ENCODE data around the gene DNAAF5.
"Not testable (repeated sequence)": the region's sequence is repeated elsewhere in the genome, so short reads cannot be mapped to it uniquely, and the experiment has no call there.

DNAAF5 gene

DNA sequence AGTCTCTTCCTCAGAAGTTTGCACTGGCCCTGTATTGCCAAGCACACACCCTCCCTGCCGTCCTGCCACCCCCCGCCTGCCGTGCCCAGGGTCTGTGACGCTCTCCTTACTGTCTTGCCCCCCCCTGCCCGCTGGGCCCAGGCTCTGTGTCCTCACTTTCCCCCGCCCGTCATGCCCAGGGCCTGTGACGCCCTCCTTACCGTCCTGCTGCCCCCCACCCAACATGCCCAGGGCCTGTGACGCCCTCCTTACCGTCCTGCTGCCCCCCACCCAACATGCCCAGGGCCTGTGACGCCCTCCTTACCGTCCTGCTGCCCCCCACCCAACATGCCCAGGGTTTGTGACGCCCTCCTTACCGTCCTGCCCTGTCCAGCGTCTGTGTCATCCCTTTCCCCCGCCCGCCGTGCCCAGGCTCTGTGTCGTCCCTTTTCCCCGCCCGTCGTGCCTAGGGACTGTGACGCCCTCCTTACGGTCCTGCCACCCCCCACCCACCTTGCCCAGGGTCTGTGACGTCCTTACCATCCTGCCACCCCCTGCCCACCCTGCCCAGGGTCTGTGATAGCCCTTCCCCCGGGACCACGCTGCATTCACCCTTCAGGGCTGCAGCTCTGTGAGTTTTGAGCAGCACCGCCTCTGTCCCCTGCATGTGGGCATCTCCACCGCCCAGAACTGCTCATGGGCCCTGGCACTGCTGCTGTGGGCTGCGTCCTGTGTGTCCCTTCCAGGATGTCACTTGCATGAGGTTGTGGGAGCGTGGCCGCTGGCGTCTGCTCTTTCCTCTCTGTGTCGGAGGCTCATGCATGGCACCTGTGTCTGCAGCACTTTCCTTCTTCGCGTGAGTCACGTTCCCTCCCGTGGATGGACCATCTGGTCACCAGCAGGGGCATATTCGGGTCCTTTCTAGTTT is 19.9 kb downstream of the DNAAF5 start:
- Histone ChIP-seq H3K4me1 (ENCODE audit: control insufficient read depth, insufficient read depth, low read length) (no peaks in the 10 kb centered on the region), H3K4me3 (ENCODE audit: insufficient read depth, low read depth, low read length) (no peak overlapping the region), H3K9me3 (ENCODE audit: control insufficient read depth, low read length) (no peaks in the 10 kb centered on the region), H3K36me3 (ENCODE audit: control insufficient read depth, insufficient read depth, low read length) (peaks cover 6% of the 10 kb centered on the region), H3K27me3 (ENCODE audit: control insufficient read depth, insufficient read depth, low read length, poor library complexity, severe bottlenecking) (no peaks in the 10 kb centered on the region), H3K27ac (ENCODE audit: insufficient read depth, low read depth, low read length, poor library complexity, severe bottlenecking) (no peak overlapping the region)
- WGBS, 2 experiments = 93 to 94% methylated on average over 40 of the region's 40 CpGs

DNA sequence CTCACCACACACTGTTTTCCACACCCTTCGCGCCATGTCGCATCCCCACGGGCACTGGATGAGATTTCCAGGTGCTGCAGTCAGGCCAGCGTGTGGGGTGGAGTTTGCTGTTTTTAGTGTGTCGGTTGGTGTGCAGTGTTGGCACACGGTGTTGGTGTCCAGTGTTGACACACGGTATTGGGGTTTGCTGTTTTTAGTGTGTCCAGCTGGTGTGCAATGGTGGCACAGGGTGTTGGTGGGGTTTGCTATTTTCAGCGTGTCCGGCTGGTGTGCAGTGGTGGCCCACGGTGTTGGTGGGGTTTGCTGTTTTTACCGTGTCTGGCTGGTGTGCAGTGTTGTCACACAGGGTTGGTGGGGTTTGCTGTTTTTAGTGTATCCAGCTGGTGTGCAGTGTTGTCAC is 20.7 kb downstream of the DNAAF5 start:
- 90 to 92% methylated on average over 12 of the region's 12 CpGs for WGBS, 2 experiments
- no peaks in the 10 kb centered on the region for H3K9me3 ChIP-seq (ENCODE audit: control insufficient read depth, low read length)

DNA sequence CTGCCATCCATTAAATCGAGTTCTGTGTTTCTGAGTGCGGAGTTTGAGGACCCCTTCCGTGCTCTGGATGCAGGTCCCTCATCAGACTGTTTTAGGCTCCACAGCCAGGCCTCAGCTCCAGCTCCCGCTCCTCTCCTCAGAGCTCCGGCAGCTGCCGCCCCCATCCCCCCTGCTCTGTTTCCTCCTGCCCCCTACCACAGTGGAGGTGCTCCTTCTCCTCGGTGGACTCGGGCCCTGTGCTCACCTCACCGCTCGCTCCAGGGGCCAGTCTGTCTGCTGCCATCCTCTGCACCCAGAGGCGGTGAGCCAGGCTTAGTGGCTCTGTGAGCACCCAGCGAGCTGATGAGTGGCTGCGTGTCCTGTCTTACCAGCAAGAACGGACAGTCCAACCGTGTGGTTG is 21.9 kb downstream of the DNAAF5 start:
- WGBS, 2 experiments = 94 to 95% methylated on average over 15 of the region's 15 CpGs
- H3K4me1 ChIP-seq (ENCODE audit: control insufficient read depth, insufficient read depth, low read length) = no peaks in the 10 kb centered on the region
- H3K36me3 ChIP-seq (ENCODE audit: control insufficient read depth, insufficient read depth, low read length) = peaks cover 10% of the 10 kb centered on the region
- H3K9me3 ChIP-seq (ENCODE audit: control insufficient read depth, low read length) = no peaks in the 10 kb centered on the region
- H3K27me3 ChIP-seq (ENCODE audit: control insufficient read depth, insufficient read depth, low read length, poor library complexity, severe bottlenecking) = no peaks in the 10 kb centered on the region
- no peak overlapping the region for H3K27ac ChIP-seq (ENCODE audit: insufficient read depth, low read depth, low read length, poor library complexity, severe bottlenecking)
- no peak overlapping the region for H3K4me3 ChIP-seq (ENCODE audit: insufficient read depth, low read depth, low read length)

More for the DNA sequence above, 20.7 kb downstream of the DNAAF5 start:
- no peaks in the 10 kb centered on the region for H3K4me1 ChIP-seq (ENCODE audit: control insufficient read depth, insufficient read depth, low read length)
- H3K27ac ChIP-seq (ENCODE audit: insufficient read depth, low read depth, low read length, poor library complexity, severe bottlenecking) = no peak overlapping the region
- peaks cover 10% of the 10 kb centered on the region for H3K36me3 ChIP-seq (ENCODE audit: control insufficient read depth, insufficient read depth, low read length)
- no peaks in the 10 kb centered on the region for H3K27me3 ChIP-seq (ENCODE audit: control insufficient read depth, insufficient read depth, low read length, poor library complexity, severe bottlenecking)
- H3K4me3 ChIP-seq (ENCODE audit: insufficient read depth, low read depth, low read length) = no peak overlapping the region

DNA sequence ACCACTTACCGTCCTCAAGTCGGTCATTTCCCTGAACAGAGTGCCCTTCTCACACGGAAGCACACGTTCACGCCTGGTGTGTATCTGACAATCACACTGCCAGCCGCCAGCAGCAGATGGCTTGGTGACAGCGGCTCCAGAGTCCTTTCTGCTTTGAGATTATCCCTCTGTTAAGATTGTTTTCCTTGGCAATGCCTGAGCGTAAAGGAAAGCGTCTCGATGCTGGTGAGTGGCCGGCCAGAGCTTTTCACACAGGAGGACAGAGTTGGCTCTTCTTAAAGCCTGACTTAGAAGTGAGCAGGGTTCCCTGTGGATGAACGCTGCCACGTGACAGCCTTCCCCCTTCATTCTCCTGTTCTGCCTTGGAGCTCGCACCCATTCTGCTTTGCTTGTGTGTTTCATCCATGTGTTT is 22.6 kb downstream of the DNAAF5 start:
- H3K27ac ChIP-seq (ENCODE audit: insufficient read depth, low read depth, low read length, poor library complexity, severe bottlenecking) = no peak overlapping the region
- H3K4me3 ChIP-seq (ENCODE audit: insufficient read depth, low read depth, low read length) = no peak overlapping the region
- H3K27me3 ChIP-seq (ENCODE audit: control insufficient read depth, insufficient read depth, low read length, poor library complexity, severe bottlenecking) = no peaks in the 10 kb centered on the region
- no peaks in the 10 kb centered on the region for H3K9me3 ChIP-seq (ENCODE audit: control insufficient read depth, low read length)
- 94% methylated on average over 14 of the region's 14 CpGs for WGBS, 2 experiments
- no peaks in the 10 kb centered on the region for H3K4me1 ChIP-seq (ENCODE audit: control insufficient read depth, insufficient read depth, low read length)
- peaks cover 10% of the 10 kb centered on the region for H3K36me3 ChIP-seq (ENCODE audit: control insufficient read depth, insufficient read depth, low read length)

DNA sequence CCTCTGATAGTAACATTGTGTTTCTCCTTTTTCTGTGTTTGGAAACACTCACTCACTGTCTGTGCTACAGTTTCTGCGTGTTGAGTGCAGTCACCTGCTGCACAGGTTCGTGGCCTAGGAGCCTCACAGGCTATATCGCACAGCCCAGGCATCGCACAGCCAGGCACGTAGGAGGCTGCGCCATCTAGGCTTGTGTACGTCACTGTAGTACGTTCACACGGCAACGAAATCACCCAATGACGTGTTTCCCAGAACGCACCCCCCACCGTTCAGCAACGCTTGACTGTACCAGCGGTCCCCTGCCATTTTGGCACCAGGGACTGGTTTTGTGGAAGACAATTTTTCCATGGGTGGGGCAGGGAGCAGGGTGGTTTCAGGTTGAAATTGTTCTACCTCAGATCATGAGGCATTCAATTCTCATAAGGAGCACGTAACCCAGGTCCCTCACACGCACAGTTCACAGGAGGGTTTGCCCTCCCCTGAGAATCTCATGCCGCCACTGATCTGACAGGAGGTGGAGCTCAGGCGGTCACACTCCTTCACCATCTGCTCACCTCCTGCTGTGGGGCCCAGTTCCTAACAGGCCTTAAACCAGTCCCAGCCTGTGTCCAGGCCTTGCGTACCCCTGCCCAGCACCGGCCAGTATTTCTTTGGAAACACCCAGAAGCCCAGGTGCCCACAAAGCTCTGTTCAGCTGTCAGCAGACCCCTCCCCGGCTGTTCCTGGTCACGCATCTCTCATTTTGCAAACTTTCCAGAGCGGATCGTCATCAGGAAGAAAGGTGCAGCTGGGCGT is 23.8 kb downstream of the DNAAF5 start:
- no peaks in the 10 kb centered on the region for H3K27me3 ChIP-seq (ENCODE audit: control insufficient read depth, insufficient read depth, low read length, poor library complexity, severe bottlenecking)
- no peaks in the 10 kb centered on the region for H3K4me1 ChIP-seq (ENCODE audit: control insufficient read depth, insufficient read depth, low read length)
- no peak overlapping the region for H3K27ac ChIP-seq (ENCODE audit: insufficient read depth, low read depth, low read length, poor library complexity, severe bottlenecking)
- H3K4me3 ChIP-seq (ENCODE audit: insufficient read depth, low read depth, low read length) = no peak overlapping the region
- peaks cover 12% of the 10 kb centered on the region for H3K36me3 ChIP-seq (ENCODE audit: control insufficient read depth, insufficient read depth, low read length)
- WGBS, 2 experiments = 92 to 95% methylated on average over 26 of the region's 26 CpGs
- H3K9me3 ChIP-seq (ENCODE audit: control insufficient read depth, low read length) = no peaks in the 10 kb centered on the region

DNA sequence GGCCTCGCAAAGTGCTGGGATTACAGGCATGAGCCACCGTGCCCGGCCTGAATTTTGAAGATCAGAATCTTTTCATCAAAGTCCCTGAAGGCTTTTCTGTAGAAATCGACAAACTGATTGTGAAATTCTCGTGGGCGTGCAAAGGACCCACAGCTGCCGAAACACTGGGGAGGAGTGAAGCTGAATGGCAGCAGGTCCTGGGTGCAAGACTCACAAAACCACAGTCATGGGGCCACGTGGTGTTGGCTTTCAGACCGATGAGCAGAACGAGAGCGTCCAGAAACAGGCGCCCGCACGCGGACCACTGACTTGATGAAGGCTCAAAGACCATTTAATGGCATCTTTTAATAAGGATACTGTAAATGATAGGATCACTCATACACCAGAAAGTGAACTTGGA is 25.3 kb downstream of the DNAAF5 start:
- no peaks in the 10 kb centered on the region for H3K4me1 ChIP-seq (ENCODE audit: control insufficient read depth, insufficient read depth, low read length)
- no peak overlapping the region for H3K27ac ChIP-seq (ENCODE audit: insufficient read depth, low read depth, low read length, poor library complexity, severe bottlenecking)
- no peaks in the 10 kb centered on the region for H3K27me3 ChIP-seq (ENCODE audit: control insufficient read depth, insufficient read depth, low read length, poor library complexity, severe bottlenecking)
- H3K36me3 ChIP-seq (ENCODE audit: control insufficient read depth, insufficient read depth, low read length) = peaks cover 13% of the 10 kb centered on the region
- H3K9me3 ChIP-seq (ENCODE audit: control insufficient read depth, low read length) = no peaks in the 10 kb centered on the region
- 90 to 95% methylated on average over 15 of the region's 15 CpGs for WGBS, 2 experiments
- H3K4me3 ChIP-seq (ENCODE audit: insufficient read depth, low read depth, low read length) = no peak overlapping the region

DNA sequence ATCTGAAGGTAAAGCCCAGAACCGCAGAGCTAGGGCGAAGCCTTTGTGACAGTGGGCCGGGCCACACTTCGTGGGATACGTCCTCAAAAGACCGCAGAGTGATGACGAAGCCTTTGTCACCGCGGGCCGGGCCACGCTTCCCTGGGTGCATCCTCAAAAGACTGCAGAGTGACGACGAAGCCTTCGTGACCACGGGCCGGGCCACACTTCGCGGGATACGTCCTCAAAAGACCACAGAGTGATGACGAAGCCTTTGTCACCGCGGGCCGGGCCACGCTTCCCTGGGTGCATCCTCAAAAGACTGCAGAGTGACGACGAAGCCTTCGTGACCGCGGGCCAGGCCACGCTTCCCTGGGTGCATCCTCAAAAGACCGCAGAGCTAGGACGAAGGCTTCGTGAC is 25.8 kb downstream of the DNAAF5 start:
- H3K9me3 ChIP-seq (ENCODE audit: control insufficient read depth, low read length); H3K4me1 ChIP-seq (ENCODE audit: control insufficient read depth, insufficient read depth, low read length); H3K4me3 ChIP-seq (ENCODE audit: insufficient read depth, low read depth, low read length); H3K27ac ChIP-seq (ENCODE audit: insufficient read depth, low read depth, low read length, poor library complexity, severe bottlenecking); H3K27me3 ChIP-seq (ENCODE audit: control insufficient read depth, insufficient read depth, low read length, poor library complexity, severe bottlenecking): not testable (repeated sequence)
- 91 to 92% methylated on average over 33 of the region's 33 CpGs for WGBS, 2 experiments
- peaks cover 15% of the 10 kb centered on the region for H3K36me3 ChIP-seq (ENCODE audit: control insufficient read depth, insufficient read depth, low read length)

DNA sequence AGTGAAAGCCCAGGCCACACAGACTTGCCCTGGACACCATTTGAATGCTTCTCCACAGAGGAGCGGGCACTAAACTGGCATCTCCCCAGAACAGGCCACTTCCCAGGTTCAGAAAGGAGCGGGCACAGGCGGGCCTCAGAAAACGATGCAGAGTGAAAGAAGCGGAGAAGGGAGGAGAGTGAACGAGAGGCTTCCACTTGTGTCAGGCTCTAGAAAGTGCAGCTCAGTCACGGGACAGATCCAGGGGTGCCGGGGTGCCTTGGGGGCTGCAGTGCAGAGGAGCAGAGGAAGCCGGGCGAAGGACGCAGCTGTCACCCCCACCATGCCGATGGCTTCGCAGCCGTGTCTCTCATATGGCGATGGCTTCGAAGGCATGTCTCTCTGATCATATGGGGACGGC is 26.7 kb downstream of the DNAAF5 start:
- Histone ChIP-seq H3K27ac (ENCODE audit: insufficient read depth, low read depth, low read length, poor library complexity, severe bottlenecking) (no peak overlapping the region), H3K4me3 (ENCODE audit: insufficient read depth, low read depth, low read length) (no peak overlapping the region), H3K27me3 (ENCODE audit: control insufficient read depth, insufficient read depth, low read length, poor library complexity, severe bottlenecking) (no peaks in the 10 kb centered on the region), H3K4me1 (ENCODE audit: control insufficient read depth, insufficient read depth, low read length) (no peaks in the 10 kb centered on the region), H3K36me3 (ENCODE audit: control insufficient read depth, insufficient read depth, low read length) (peaks cover 24% of the 10 kb centered on the region), H3K9me3 (ENCODE audit: control insufficient read depth, low read length) (no peaks in the 10 kb centered on the region)
- WGBS, 2 experiments = 96% methylated on average over 17 of the region's 17 CpGs

DNA sequence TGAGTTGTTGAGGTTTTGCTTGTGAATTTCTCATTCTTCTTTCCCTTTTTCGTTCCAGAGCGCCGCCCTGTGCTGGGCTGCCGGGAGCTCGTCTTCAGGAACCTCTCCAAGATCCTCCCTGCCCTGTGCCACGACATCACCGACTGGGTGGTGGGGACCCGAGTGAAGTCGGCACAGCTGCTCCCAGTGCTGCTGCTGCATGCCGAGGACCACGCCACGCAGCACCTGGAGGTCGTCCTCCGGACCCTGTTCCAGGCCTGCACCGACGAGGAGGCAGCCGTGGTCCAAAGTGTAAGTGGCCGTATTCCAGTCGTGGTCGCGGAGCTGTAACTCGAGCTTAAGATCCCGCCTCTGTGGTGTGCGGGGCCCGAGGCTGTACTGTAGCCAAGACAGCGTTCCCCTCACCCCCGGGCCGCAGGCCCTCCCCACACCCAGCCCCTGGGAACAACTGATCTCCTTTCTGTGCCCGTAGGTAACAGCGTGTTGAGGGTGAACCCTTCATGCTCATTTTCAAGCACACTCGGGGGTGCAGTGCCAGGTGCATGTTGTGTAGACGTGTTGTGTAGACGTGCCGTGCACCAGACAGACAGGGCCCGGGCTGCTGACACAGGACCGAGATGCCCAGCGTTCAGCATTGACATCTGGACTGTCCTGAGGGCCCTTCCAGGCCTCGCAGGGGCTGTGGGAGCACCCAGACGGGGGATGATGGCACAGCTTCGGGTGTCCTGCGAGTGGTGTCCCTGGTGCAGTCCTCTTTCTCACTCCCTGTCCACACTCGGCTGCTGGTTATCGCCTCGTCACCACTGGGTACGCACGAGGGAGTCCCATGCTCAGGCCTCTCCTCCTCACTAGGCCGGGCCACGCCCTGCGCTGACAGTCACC is 28.3 kb downstream of the DNAAF5 start:
- H3K4me1 ChIP-seq (ENCODE audit: control insufficient read depth, insufficient read depth, low read length) = no peaks in the 10 kb centered on the region
- H3K36me3 ChIP-seq (ENCODE audit: control insufficient read depth, insufficient read depth, low read length) = peaks cover 25% of the 10 kb centered on the region
- H3K9me3 ChIP-seq (ENCODE audit: control insufficient read depth, low read length) = no peaks in the 10 kb centered on the region
- no peak overlapping the region for H3K27ac ChIP-seq (ENCODE audit: insufficient read depth, low read depth, low read length, poor library complexity, severe bottlenecking)
- 95% methylated on average over 49 of the region's 49 CpGs for WGBS, 2 experiments
- H3K27me3 ChIP-seq (ENCODE audit: control insufficient read depth, insufficient read depth, low read length, poor library complexity, severe bottlenecking) = no peaks in the 10 kb centered on the region
- H3K4me3 ChIP-seq (ENCODE audit: insufficient read depth, low read depth, low read length) = no peak overlapping the region
